Neural cell (in vitro differentiated cells): ENCODE data around the gene RPLP2. TPM values are rescaled to one million over a fixed set of nuclear protein-coding genes. Genes with fewer than 3 reads are reported as not detected.
A peak's percentile ranks its signal among the peaks of the same experiment; 100 is the strongest.

ENCODE experiments used
- H2AFZ ChIP-seq: fragments of 200-600, 300-800 bp; sonication (generic), shearing (Covaris generic); 2 replicates; pipeline ENCODE4 v1.6.0; 2014; ENCODE audit warnings: low read depth, mild to moderate bottlenecking, antibody characterized with exemption, low read length, moderate library complexity
- H3F3A ChIP-seq: fragments of 200-600 bp; shearing (Covaris generic); 2 replicates; pipeline ENCODE4 v1.6.1; 2016; ENCODE audit warnings: mild to moderate bottlenecking, moderate library complexity, mixed read lengths, antibody characterized with exemption, low read length; ENCODE audit not compliant: insufficient read depth, poor library complexity, severe bottlenecking
- H3K27ac ChIP-seq: fragments of 200-600, 300-800 bp; sonication (generic), shearing (Covaris generic); 2 replicates; pipeline ENCODE4 v1.5.1; 2014; ENCODE audit warnings: mild to moderate bottlenecking, low read length, moderate library complexity
- H3K27me3 ChIP-seq: fragments of 300-800, 200-600 bp; sonication (generic), shearing (Covaris generic); 2 replicates; pipeline ENCODE4 v1.6.0; 2014; ENCODE audit warnings: mild to moderate bottlenecking, low read depth, low read length, moderate library complexity; ENCODE audit not compliant: insufficient read depth
- H3K36me3 ChIP-seq: fragments of 300-800, 200-600 bp; sonication (generic), shearing (Covaris generic); 2 replicates; pipeline ENCODE4 v1.5.1; 2014; ENCODE audit warnings: mild to moderate bottlenecking, antibody characterized with exemption, low read length, moderate library complexity; ENCODE audit not compliant: insufficient read depth
- H3K4me2 ChIP-seq: fragments of 300-800, 200-600 bp; sonication (generic), shearing (Covaris generic); 2 replicates; pipeline ENCODE4 v1.6.0; 2014; ENCODE audit warnings: mild to moderate bottlenecking, low read length
- H3K4me3 ChIP-seq: fragments of 300-800, 200-600 bp; sonication (generic), shearing (Covaris generic); 2 replicates; pipeline ENCODE4 v1.5.1; 2014; ENCODE audit warnings: mild to moderate bottlenecking, low read length, moderate library complexity
- H3K79me2 ChIP-seq: fragments of 200-600 bp; shearing (Covaris generic); replicated peaks from 2 replicates; pipeline ENCODE4 v1.6.0; 2014; ENCODE audit warnings: mild to moderate bottlenecking, low read length, moderate library complexity; ENCODE audit not compliant: insufficient read depth
- H3K9ac ChIP-seq: fragments of 300-800, 200-600 bp; sonication (generic), shearing (Covaris generic); 2 replicates; pipeline ENCODE4 v1.6.1; 2016; ENCODE audit warnings: mild to moderate bottlenecking, low read length, mixed read lengths
- H3K9me2 ChIP-seq: fragments of 200-600 bp; shearing (Covaris generic); 2 replicates; pipeline ENCODE4 v1.6.1; 2016; ENCODE audit warnings: mild to moderate bottlenecking, low read length, mixed read lengths; ENCODE audit not compliant: insufficient read depth
- H3K9me3 ChIP-seq: fragments of 200-600, 300-800 bp; sonication (generic), shearing (Covaris generic); 2 replicates; pipeline ENCODE4 v1.6.1; 2016; ENCODE audit warnings: mild to moderate bottlenecking, mixed run types, low read length, moderate library complexity, mixed read lengths
- H4K20me1 ChIP-seq: fragments of 200-600 bp; shearing (Covaris generic); 2 replicates; pipeline ENCODE4 v1.6.1; 2016; ENCODE audit warnings: mild to moderate bottlenecking, mixed run types; ENCODE audit not compliant: insufficient read depth
- EZH2 ChIP-seq: fragments of 200-600, 300-800 bp; shearing (Covaris generic), sonication (generic); IDR thresholded peaks from 2 replicates; pipeline ENCODE4 v1.6.1; 2014; ENCODE audit warnings: antibody characterized with exemption, low read length, borderline replicate concordance, mild to moderate bottlenecking; ENCODE audit not compliant: insufficient read depth, poor library complexity, severe bottlenecking
- MXI1 ChIP-seq: fragments of 450-650 bp; conservative IDR thresholded peaks from 2 replicates; pipeline ENCODE4 v1.6.1; 2014; ENCODE audit warnings: antibody characterized with exemption, mild to moderate bottlenecking; ENCODE audit not compliant: poor library complexity, severe bottlenecking
- POLR2AphosphoS5 ChIP-seq: IDR thresholded peaks from 2 replicates; pipeline ENCODE4 v1.6.1; 2012
- RAD21 ChIP-seq: fragments of 450-650 bp; conservative IDR thresholded peaks from 2 replicates; pipeline ENCODE4 v1.6.1; 2014; ENCODE audit warnings: antibody characterized with exemption, mild to moderate bottlenecking, moderate library complexity
- SMC3 ChIP-seq: fragments of 450-650 bp; conservative IDR thresholded peaks from 2 replicates; pipeline ENCODE4 v1.6.1; 2014; ENCODE audit warnings: antibody characterized with exemption, mild to moderate bottlenecking, moderate library complexity; ENCODE audit not compliant: poor library complexity
- TAF1 ChIP-seq: IDR thresholded peaks from 2 replicates; pipeline ENCODE4 v1.6.1; 2012; ENCODE audit warnings: low read depth
- polyA plus RNA-seq: library from polyadenylated mRNA; depleted of rRNA; stranded (reverse); fragments of >200 nt; gene quantifications from 2 replicates; pipeline ENCODE4 v1.2.3, GENCODE V29; 2014
- TF ChIP-seq, protein P1 (sequence below): IDR thresholded peaks from 2 replicates; pipeline ENCODE4 v1.6.1; 2012; ENCODE audit warnings: borderline replicate concordance
- TF ChIP-seq, protein P2 (sequence below): fragments of 450-650 bp; IDR thresholded peaks from 2 replicates; pipeline ENCODE4 v1.5.1; 2014; ENCODE audit warnings: antibody characterized with exemption, mild to moderate bottlenecking, moderate library complexity; ENCODE audit not compliant: poor library complexity, severe bottlenecking

RPLP2 gene
- polyA plus RNA-seq, 1 donor from 2014 or later, result 147 TPM

DNA sequence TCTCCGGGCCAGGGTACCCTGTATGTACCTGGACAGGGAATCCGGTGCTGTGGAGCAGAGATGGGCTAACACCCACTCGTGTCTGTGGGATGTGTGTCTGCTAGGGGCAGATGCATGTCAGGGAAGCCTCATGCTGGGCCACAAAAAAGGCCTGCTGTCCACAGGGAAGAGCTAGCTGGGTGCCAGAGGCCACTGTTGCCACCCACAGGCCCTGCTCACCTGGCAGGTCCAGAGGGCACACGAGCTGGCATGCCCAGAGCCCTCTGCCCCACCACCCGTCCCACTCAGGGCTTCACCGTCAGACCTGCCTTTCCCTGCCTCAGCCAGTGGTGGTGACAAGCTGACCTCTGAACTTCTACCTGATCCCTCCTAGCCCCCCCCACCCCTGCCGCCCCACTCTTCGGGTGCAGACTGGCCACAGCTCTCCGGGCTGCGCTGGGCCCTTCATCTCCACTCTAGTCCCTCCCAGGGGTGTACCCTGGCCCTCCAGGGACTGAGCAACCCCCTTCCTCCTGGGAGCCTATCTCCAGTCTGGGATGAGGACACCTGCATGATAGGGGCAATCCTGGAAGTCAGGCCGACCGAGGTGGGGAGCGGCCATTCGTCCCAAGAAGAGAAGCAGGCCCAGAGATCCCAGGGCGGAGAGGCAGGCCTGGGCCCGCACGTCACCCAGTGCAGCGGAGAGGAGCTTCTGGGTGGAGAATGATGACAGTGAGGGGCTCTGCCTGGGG, 13.0 kb upstream of the RPLP2 start:
- Histone ChIP-seq H3K4me2 (peak overlapping the region; percentile 63), H3K27ac (peak overlapping the region; percentile 99), H3K79me2 (peaks cover 13% of the 10 kb centered on the region), H4K20me1 (no peaks in the 10 kb centered on the region), H3F3A (no peaks in the 10 kb centered on the region), H3K36me3 (no peaks in the 10 kb centered on the region), H3K27me3 (no peaks in the 10 kb centered on the region), H3K9me2 (no peaks in the 10 kb centered on the region), H3K9me3 (no peaks in the 10 kb centered on the region), H3K9ac (peak overlapping the region; percentile 99), H2AFZ (no peak overlapping the region), H3K4me3 (peak overlapping the region; percentile 100)
- no peak for TF ChIP-seq RAD21

DNA sequence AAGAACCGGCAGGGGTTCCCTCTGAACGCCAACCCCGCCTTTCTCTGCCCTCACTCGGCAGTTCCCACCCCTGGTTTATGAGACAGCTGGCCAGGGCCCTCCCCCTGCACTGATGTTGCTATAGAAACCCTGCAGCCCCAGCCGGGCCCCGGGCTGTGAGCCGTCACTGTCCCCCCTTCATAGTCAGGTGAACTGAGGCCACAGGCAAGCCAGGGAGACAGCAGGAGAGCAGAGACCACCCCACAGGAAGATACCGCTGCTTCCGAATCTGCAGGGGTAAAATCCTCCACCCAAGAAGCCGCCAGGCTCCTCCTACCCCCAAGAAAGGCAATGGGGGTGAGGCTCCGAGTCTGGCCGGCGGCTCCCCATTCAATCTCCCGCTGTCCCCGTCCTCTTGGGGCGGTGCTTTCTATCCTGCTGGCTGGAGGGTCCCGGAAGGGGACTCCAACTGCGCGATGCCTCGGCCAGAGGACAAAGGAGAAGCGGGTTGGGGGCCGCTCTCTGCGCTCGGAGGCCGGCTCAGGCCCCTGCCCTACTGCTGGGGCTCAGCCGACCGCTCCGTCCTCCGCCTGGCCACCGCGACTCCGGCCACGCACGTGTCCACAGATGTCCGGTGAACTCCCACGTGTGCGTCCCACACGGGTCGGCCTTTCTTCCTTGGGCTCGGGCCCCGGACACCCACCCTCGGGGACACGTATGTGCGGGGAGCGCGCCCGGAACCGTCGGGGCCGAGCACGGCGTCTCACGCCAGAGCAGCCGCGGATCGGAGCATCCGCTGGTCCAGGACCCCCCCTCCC, 12.3 kb upstream of the RPLP2 start:
- Histone ChIP-seq H3K4me3 (peak overlapping the region; percentile 100), H3K4me2 (peak overlapping the region; percentile 63), H3K9me3 (no peaks in the 10 kb centered on the region), H3F3A (no peaks in the 10 kb centered on the region), H3K9ac (peak overlapping the region; percentile 99), H3K27me3 (no peaks in the 10 kb centered on the region), H3K27ac (peak overlapping the region; percentile 99), H4K20me1 (no peaks in the 10 kb centered on the region), H3K79me2 (peaks cover 13% of the 10 kb centered on the region), H3K36me3 (no peaks in the 10 kb centered on the region), H3K9me2 (no peaks in the 10 kb centered on the region), H2AFZ (peak overlapping the region; percentile 68)
- TF ChIP-seq MXI1 (peak; percentile 78), TAF1 (peak; percentile 53), EZH2 (no peak), POLR2AphosphoS5 (peak; percentile 67)
- TF ChIP-seq, protein P1, sequence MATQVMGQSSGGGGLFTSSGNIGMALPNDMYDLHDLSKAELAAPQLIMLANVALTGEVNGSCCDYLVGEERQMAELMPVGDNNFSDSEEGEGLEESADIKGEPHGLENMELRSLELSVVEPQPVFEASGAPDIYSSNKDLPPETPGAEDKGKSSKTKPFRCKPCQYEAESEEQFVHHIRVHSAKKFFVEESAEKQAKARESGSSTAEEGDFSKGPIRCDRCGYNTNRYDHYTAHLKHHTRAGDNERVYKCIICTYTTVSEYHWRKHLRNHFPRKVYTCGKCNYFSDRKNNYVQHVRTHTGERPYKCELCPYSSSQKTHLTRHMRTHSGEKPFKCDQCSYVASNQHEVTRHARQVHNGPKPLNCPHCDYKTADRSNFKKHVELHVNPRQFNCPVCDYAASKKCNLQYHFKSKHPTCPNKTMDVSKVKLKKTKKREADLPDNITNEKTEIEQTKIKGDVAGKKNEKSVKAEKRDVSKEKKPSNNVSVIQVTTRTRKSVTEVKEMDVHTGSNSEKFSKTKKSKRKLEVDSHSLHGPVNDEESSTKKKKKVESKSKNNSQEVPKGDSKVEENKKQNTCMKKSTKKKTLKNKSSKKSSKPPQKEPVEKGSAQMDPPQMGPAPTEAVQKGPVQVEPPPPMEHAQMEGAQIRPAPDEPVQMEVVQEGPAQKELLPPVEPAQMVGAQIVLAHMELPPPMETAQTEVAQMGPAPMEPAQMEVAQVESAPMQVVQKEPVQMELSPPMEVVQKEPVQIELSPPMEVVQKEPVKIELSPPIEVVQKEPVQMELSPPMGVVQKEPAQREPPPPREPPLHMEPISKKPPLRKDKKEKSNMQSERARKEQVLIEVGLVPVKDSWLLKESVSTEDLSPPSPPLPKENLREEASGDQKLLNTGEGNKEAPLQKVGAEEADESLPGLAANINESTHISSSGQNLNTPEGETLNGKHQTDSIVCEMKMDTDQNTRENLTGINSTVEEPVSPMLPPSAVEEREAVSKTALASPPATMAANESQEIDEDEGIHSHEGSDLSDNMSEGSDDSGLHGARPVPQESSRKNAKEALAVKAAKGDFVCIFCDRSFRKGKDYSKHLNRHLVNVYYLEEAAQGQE, result no peak

DNA sequence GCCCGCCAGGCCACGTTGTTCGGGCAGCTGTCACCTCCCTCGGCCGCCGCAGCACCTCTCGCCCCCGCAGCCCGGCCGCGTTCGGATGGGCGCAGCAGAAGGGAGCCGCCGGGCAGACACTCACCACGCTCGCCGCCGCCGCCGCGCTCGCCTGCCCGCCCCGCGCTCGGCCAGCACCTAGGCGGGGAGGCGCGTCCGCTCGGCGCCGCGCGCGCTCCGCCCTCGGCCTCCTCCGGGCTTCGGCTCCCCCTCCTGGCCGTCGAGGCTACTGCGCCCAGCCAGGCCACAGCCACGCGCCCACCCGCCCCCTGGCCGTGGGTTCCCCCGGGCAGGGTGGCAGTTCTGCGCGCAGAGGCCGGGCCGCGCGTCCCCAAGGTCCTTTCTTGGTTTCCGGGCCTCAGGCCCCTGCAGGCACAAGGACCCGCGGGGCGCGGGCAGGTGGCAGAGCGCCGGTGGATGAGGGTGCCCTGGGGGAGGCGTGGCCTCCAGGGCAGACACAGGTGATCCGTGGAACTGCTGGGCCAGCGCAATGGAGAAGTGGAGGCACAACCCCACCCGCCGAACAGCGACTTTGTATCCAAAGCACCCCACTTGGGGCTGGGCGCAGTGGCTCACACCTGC, 11.6 kb upstream of the RPLP2 start, which contains the start of gene SLC25A22:
Gene SLC25A22 (minus strand): TSS at position 189 of the 621 bp plus-strand sequence. CDS start 3,275 bp downstream, outside the sequence.
- Histone ChIP-seq H3K9me3 (no peaks in the 10 kb centered on the region), H4K20me1 (no peaks in the 10 kb centered on the region), H3K4me2 (peak within 1 kb of the TSS; percentile 63), H3K27me3 (no peaks in the 10 kb centered on the region), H3K9ac (peak within 1 kb of the TSS; percentile 99), H3K36me3 (no peaks in the 10 kb centered on the region), H3K4me3 (peak within 1 kb of the TSS; percentile 100), H3K9me2 (no peaks in the 10 kb centered on the region), H2AFZ (peak within 1 kb of the TSS; percentile 68), H3K79me2 (peaks cover 13% of the 10 kb centered on the region), H3F3A (no peaks in the 10 kb centered on the region), H3K27ac (peak within 1 kb of the TSS; percentile 99)
- TF ChIP-seq SMC3 (peak; percentile 79), RAD21 (peak; percentile 72), EZH2 (no peak), TAF1 (no peak), MXI1 (peak; percentile 54), POLR2AphosphoS5 (peak; percentile 74)
- TF ChIP-seq, protein P2, sequence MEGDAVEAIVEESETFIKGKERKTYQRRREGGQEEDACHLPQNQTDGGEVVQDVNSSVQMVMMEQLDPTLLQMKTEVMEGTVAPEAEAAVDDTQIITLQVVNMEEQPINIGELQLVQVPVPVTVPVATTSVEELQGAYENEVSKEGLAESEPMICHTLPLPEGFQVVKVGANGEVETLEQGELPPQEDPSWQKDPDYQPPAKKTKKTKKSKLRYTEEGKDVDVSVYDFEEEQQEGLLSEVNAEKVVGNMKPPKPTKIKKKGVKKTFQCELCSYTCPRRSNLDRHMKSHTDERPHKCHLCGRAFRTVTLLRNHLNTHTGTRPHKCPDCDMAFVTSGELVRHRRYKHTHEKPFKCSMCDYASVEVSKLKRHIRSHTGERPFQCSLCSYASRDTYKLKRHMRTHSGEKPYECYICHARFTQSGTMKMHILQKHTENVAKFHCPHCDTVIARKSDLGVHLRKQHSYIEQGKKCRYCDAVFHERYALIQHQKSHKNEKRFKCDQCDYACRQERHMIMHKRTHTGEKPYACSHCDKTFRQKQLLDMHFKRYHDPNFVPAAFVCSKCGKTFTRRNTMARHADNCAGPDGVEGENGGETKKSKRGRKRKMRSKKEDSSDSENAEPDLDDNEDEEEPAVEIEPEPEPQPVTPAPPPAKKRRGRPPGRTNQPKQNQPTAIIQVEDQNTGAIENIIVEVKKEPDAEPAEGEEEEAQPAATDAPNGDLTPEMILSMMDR, result peak; percentile 95
